Activated T-helper 2 cell treated with anti-CD3 and anti-CD28 coated beads, Interferon-gamma antibody, Interleukin-2, Interleukin-4, amounts not matched to agents 10 μg/mL and 5 μg/mL and 100 μg/mL, durations not matched to agents 14 hours and 24 hours and 36 hours (primary cell): ENCODE data around the gene LMNB1. TPM values are rescaled to one million over a fixed set of nuclear protein-coding genes. Genes with fewer than 3 reads are reported as not detected.
A peak's percentile ranks its signal among the peaks of the same experiment; 100 is the strongest.
"Not testable (repeated sequence)": the region's sequence is repeated elsewhere in the genome, so short reads cannot be mapped to it uniquely, and the experiment has no call there.

ENCODE experiments used
- DNase-seq: peaks from one replicate; pipeline ENCODE4 v3.0.0; 2021; ENCODE audit warnings: low spot score
- H3K27ac Mint-ChIP-seq: one replicate; pipeline ENCODE4 v1.8.0; 2021; ENCODE audit warnings: mixed read lengths
- H3K27me3 Mint-ChIP-seq: one replicate; pipeline ENCODE4 v1.8.0; 2021; ENCODE audit warnings: low read depth, mixed read lengths
- H3K36me3 Mint-ChIP-seq: one replicate; pipeline ENCODE4 v1.8.0; 2021; ENCODE audit warnings: low read depth, mixed read lengths
- H3K4me1 Mint-ChIP-seq: one replicate; pipeline ENCODE4 v1.8.0; 2021; ENCODE audit warnings: low read depth, mixed read lengths
- H3K4me3 Mint-ChIP-seq: one replicate; pipeline ENCODE4 v1.8.0; 2021; ENCODE audit warnings: low read depth, mild to moderate bottlenecking, moderate library complexity, mixed read lengths
- H3K9me3 Mint-ChIP-seq: one replicate; pipeline ENCODE4 v1.8.0; 2021; ENCODE audit warnings: mixed read lengths
- intact Hi-C: fragments of 100-400 bp; cut with micrococcal nuclease; formaldehyde crosslinking; loops from one replicate; pipeline ENCODE4 v1.15.1; 2023
- total RNA-seq: library from RNA; stranded (reverse); gene quantifications from 2 replicates; pipeline ENCODE4 v1.2.3, GENCODE V29; 2022

Gene LMNB1
- total RNA-seq, 1 donor from 2014 or later: 239 TPM

- H3K4me3 Mint-ChIP-seq, H3K27ac Mint-ChIP-seq, DNase-seq, H3K9me3 Mint-ChIP-seq, H3K27me3 Mint-ChIP-seq, H3K4me1 Mint-ChIP-seq, intact Hi-C loops: not testable (repeated sequence)
- H3K36me3 Mint-ChIP-seq: peaks cover 42% of the 10 kb centered on the region
These were observed 62.5 kb downstream of the LMNB1 start for GRCh38 chr5:126839407-126839806.

DNA sequence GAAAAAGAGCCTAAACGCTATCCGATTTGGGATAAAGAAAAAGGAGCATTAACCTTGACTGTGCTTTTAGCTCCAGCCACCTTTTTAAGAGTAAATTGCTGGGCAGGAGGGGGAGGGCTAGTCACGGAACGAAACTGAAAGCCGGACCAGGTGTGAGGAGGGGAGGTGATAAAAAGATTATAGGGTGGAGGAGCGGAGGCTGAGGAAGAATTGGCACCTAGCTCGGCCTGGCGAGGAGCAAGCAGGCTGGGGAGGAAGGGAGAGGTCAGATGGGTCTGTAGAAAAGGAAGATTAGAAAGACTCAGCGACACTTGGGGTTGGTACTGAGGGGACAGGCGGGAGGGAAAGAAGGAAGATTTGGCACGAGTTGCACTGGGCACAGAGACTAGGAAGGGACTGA, 66.4 kb downstream of the LMNB1 start:
- H3K27ac Mint-ChIP-seq, H3K9me3 Mint-ChIP-seq, H3K36me3 Mint-ChIP-seq, DNase-seq, intact Hi-C loops, H3K4me3 Mint-ChIP-seq, H3K27me3 Mint-ChIP-seq: not testable (repeated sequence)
- peaks cover 18% of the 10 kb centered on the region for H3K4me1 Mint-ChIP-seq

DNA sequence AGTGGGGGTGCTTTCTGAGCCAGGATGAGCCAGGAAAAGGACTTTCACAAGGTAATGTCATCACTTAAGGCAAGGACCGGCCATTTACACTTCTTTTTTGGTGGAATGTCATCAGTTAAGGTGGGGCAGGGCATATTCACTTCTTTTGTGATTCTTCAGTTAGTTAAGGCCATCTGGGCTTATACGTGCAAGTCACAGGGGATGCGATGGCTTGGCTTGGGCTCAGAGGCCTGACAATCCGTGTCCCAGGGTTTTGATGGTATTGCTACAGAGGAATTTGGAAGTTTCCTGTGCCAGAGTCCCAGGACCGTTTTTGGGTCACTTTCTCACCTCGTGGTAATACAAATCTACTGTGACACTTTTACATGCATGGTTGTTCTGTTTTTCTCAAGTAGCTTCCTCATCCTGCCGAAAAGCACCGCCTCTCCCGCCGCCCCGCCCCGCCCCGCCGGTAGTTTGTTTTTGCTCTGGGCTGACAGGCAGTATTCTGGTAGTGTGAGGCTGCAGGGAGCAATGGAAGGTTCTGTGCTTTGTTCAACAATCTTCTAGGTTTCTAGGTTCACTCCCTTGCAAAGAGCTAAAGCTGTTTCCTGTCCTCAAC, 68.6 kb downstream of the LMNB1 start:
- DNase-seq, H3K27me3 Mint-ChIP-seq, H3K9me3 Mint-ChIP-seq, H3K4me3 Mint-ChIP-seq, intact Hi-C loops, H3K36me3 Mint-ChIP-seq: not testable (repeated sequence)
- Mint-ChIP-seq H3K4me1 (peaks cover 18% of the 10 kb centered on the region), H3K27ac (peak overlapping the region; percentile 33)

DNA sequence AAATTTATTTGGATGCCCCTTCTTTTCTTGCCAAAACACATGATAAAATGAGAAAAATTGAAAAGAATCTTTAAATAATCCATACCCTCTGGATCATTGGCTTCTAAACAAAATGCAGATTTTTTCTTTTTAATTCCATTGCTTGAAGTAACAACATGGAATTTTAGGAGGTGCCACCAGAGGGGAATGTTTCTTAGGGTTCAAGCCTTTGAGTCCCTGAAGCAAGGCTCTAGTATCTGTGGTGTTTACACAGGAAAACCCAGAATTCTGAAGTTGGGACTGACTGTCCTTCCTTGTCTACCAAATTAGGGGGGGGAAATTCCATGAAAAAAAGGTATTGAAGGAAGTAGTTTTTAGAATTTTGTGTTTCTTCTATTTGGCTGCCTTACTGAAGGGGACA, 69.4 kb downstream of the LMNB1 start:
- H3K9me3 Mint-ChIP-seq: no peaks in the 10 kb centered on the region
- intact Hi-C loops: no loop called here
- no peak overlapping the region for H3K27ac Mint-ChIP-seq
- H3K36me3 Mint-ChIP-seq: no peaks in the 10 kb centered on the region
- no peak overlapping the region for H3K4me3 Mint-ChIP-seq
- no peaks in the 10 kb centered on the region for H3K27me3 Mint-ChIP-seq
- peaks cover 20% of the 10 kb centered on the region for H3K4me1 Mint-ChIP-seq
- DNase-seq: no peak

- intact Hi-C loops: no loop called here
- H3K27me3 Mint-ChIP-seq: no peaks in the 10 kb centered on the region
- no peak overlapping the region for H3K27ac Mint-ChIP-seq
- H3K36me3 Mint-ChIP-seq: no peaks in the 10 kb centered on the region
- peaks cover 25% of the 10 kb centered on the region for H3K4me1 Mint-ChIP-seq
- H3K4me3 Mint-ChIP-seq: no peak overlapping the region
- no peaks in the 10 kb centered on the region for H3K9me3 Mint-ChIP-seq
- DNase-seq: no peak
These were observed 70.0 kb downstream of the LMNB1 start for GRCh38 chr5:126846744-126847455.

- no peak for DNase-seq
- intact Hi-C loops: no loop called here
- H3K4me1 Mint-ChIP-seq: peaks cover 30% of the 10 kb centered on the region
- no peaks in the 10 kb centered on the region for H3K9me3 Mint-ChIP-seq
- no peaks in the 10 kb centered on the region for H3K36me3 Mint-ChIP-seq
- no peak overlapping the region for H3K27ac Mint-ChIP-seq
- H3K27me3 Mint-ChIP-seq: no peaks in the 10 kb centered on the region
- H3K4me3 Mint-ChIP-seq: no peak overlapping the region
These were observed 70.5 kb downstream of the LMNB1 start for GRCh38 chr5:126847456-126847820.

- Mint-ChIP-seq H3K27ac (no peak overlapping the region), H3K27me3 (no peaks in the 10 kb centered on the region), H3K36me3 (no peaks in the 10 kb centered on the region), H3K9me3 (no peaks in the 10 kb centered on the region), H3K4me3 (no peak overlapping the region), H3K4me1 (peaks cover 34% of the 10 kb centered on the region)
- DNase-seq: no peak
- intact Hi-C loops: no loop called here
These were observed 70.9 kb downstream of the LMNB1 start for GRCh38 chr5:126847826-126848251.

DNA sequence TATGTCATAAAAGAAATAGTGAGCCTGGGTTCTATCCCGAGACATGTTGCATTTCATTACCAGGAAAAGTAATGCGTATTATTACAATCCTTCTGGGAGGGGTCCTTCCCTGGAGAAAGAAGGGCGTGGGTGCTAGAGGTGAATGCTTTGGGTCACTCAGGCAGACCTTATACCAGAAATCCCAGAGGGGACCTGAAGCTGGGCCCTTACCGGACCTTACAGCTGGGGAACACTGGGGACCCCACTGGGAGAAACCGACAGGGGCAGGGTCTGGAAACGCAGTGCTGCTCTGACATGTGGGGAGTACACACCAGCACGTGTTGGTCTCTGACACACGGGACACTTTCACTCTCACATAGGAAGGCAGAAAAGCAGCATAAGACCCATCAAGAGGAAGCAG, 71.3 kb downstream of the LMNB1 start:
- peaks cover 38% of the 10 kb centered on the region for H3K4me1 Mint-ChIP-seq
- H3K9me3 Mint-ChIP-seq: no peaks in the 10 kb centered on the region
- no peak overlapping the region for H3K4me3 Mint-ChIP-seq
- no peak overlapping the region for H3K27ac Mint-ChIP-seq
- intact Hi-C loops: no loop called here
- no peaks in the 10 kb centered on the region for H3K36me3 Mint-ChIP-seq
- no peak for DNase-seq
- no peaks in the 10 kb centered on the region for H3K27me3 Mint-ChIP-seq

DNA sequence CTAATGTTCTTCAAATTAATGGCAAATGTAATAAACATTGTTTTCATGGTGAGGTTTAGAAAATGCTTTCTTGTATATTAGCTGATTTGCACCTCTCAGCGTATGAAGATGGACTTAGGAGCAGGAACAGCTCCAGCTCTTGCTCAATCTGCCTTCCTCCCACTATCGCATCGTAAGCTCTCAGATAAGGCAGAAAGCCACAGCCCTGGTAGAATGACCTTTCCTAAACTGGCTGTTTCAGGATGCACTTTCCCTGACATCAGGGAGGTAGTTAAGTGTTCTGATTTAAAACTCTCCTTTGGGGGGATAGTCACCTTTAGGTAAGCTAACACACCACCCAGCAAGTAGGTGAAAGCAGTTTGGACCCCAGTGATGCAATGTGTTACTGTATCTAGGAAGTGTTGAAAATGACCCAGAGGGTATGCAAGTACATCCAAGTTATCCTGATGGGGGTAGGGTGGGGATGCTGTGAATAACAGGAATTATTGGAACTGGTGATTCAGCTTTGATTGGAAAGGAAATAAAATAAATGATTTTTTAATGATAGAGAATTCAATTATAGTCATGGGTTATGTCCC, 72.3 kb downstream of the LMNB1 start:
- H3K36me3 Mint-ChIP-seq: peaks cover 6% of the 10 kb centered on the region
- no peak for DNase-seq
- no peaks in the 10 kb centered on the region for H3K9me3 Mint-ChIP-seq
- no peak overlapping the region for H3K4me3 Mint-ChIP-seq
- no peaks in the 10 kb centered on the region for H3K27me3 Mint-ChIP-seq
- H3K27ac Mint-ChIP-seq: no peak overlapping the region
- intact Hi-C loops: no loop called here
- H3K4me1 Mint-ChIP-seq: peaks cover 46% of the 10 kb centered on the region

GRCh38 chr5:126851501-126852011, 74.6 kb downstream of the LMNB1 start:
- no peaks in the 10 kb centered on the region for H3K9me3 Mint-ChIP-seq
- no peak overlapping the region for H3K4me3 Mint-ChIP-seq
- no peak for DNase-seq
- H3K27me3 Mint-ChIP-seq: no peaks in the 10 kb centered on the region
- peaks cover 41% of the 10 kb centered on the region for H3K4me1 Mint-ChIP-seq
- peaks cover 15% of the 10 kb centered on the region for H3K36me3 Mint-ChIP-seq
- no peak overlapping the region for H3K27ac Mint-ChIP-seq
- intact Hi-C loops: loop anchor here (2.0 to 5.0 kb wide), 2 partner anchors 41 to 181 kb away; partner anchors contain the start of gene MARCHF3

GRCh38 chr5:126852091-126852571, 75.2 kb downstream of the LMNB1 start:
- Mint-ChIP-seq H3K27me3 (no peaks in the 10 kb centered on the region), H3K4me1 (peaks cover 40% of the 10 kb centered on the region), H3K4me3 (peak overlapping the region; percentile 43), H3K36me3 (peaks cover 17% of the 10 kb centered on the region), H3K9me3 (no peaks in the 10 kb centered on the region), H3K27ac (peak overlapping the region; percentile 68)
- intact Hi-C loops: loop anchor here (2.0 to 5.0 kb wide), 2 partner anchors 41 to 180 kb away; partner anchors contain the start of gene MARCHF3
- DNase-seq: no peak

DNA sequence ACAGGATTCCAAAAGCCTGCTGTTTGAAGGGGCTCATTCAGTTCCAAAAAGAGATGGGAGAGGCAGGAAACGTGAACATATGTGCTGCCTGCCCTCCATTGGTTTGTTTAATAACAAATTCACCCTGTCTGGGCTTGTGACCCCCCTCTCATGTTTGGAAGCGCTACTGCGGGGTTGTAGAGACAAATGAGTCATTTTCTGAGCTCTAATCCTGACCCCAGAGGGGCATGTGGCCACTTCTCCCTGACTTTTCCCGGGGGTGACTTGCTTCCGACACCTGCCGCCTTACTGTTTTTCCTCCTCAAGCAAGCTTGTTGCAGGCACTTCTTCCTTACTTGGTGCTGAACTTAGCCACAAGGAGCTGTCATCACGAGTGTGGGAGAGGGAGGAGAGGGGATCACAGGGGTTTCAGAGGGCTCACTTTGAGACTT, 75.9 kb downstream of the LMNB1 start:
- Mint-ChIP-seq H3K9me3 (no peaks in the 10 kb centered on the region), H3K27ac (peak overlapping the region; percentile 68), H3K4me1 (peaks cover 40% of the 10 kb centered on the region), H3K27me3 (no peaks in the 10 kb centered on the region), H3K36me3 (peaks cover 19% of the 10 kb centered on the region), H3K4me3 (peak overlapping the region; percentile 43)
- intact Hi-C loops: loop anchor here (2.0 to 5.0 kb wide), 2 partner anchors 42 to 179 kb away; partner anchors contain the start of gene MARCHF3
- no peak for DNase-seq
